NCI-H187 (cell line): Measurements from ENCODE around the gene ZBTB20.

ENCODE experiments used
- DNase-seq, 2 experiments: peaks; one replicate each; lab custom pipeline; 2025; lab: John Stamatoyannopoulos, UW

The ZBTB20 gene

GRCh38 chr3:114538211-114538610, 608.9 kb downstream of the ZBTB20 start:
- DNase-seq: no peak

GRCh38 chr3:114528517-114528916, 618.6 kb downstream of the ZBTB20 start:
- no peak for DNase-seq

GRCh38 chr3:114527036-114527644, 619.9 kb downstream of the ZBTB20 start:
- DNase-seq: no peak

- no peak for DNase-seq
Measured at GRCh38 chr3:114525278-114525677, 621.8 kb downstream of the ZBTB20 start.

- DNase-seq: no peak
Measured at GRCh38 chr3:114519415-114519814, 627.7 kb downstream of the ZBTB20 start.

GRCh38 chr3:114518206-114518808, 628.8 kb downstream of the ZBTB20 start:
- no peak for DNase-seq

GRCh38 chr3:114510201-114510600, 636.9 kb downstream of the ZBTB20 start:
- DNase-seq: no peak

- no peak for DNase-seq
Measured at GRCh38 chr3:114509756-114510155, 637.3 kb downstream of the ZBTB20 start.

GRCh38 chr3:114508976-114509375, 638.1 kb downstream of the ZBTB20 start:
- no peak for DNase-seq

- DNase-seq: no peak
Measured at GRCh38 chr3:114508208-114508607, 638.9 kb downstream of the ZBTB20 start.

- no peak for DNase-seq
Measured at GRCh38 chr3:114506591-114507300, 640.3 kb downstream of the ZBTB20 start.

- no peak for DNase-seq
Measured at GRCh38 chr3:114504941-114505628, 642.0 kb downstream of the ZBTB20 start.

- DNase-seq: no peak
Measured at GRCh38 chr3:114502204-114502603, 644.9 kb downstream of the ZBTB20 start.

GRCh38 chr3:114499976-114500375, 647.1 kb downstream of the ZBTB20 start:
- no peak for DNase-seq

- DNase-seq: no peak
Measured at GRCh38 chr3:114498539-114499370, 648.3 kb downstream of the ZBTB20 start.

GRCh38 chr3:114496874-114497273, 650.2 kb downstream of the ZBTB20 start:
- no peak for DNase-seq

GRCh38 chr3:114496466-114496865, 650.6 kb downstream of the ZBTB20 start:
- no peak for DNase-seq

- DNase-seq: no peak
Measured at GRCh38 chr3:114496021-114496434, 651.1 kb downstream of the ZBTB20 start.

GRCh38 chr3:114494498-114494897, 652.6 kb downstream of the ZBTB20 start:
- DNase-seq: no peak

GRCh38 chr3:114490829-114491228, 656.3 kb downstream of the ZBTB20 start:
- no peak for DNase-seq

GRCh38 chr3:114487502-114487901, 659.6 kb downstream of the ZBTB20 start:
- no peak for DNase-seq

- DNase-seq: no peak
Measured at GRCh38 chr3:114484919-114485318, 662.2 kb downstream of the ZBTB20 start.
